Mesendoderm (in vitro differentiated cells): ENCODE measurements around the gene PTGDS.
"Not testable (repeated sequence)": the region's sequence is repeated elsewhere in the genome, so short reads cannot be mapped to it uniquely, and the experiment has no call there.

Source experiments
- DNase-seq: peaks from one replicate; pipeline ENCODE4 v3.0.0; 2013
- H2AK5ac ChIP-seq: 2 replicates; pipeline ENCODE4 v1.6.1; 2013; ENCODE audit warnings: low read length, inconsistent platforms
- H2BK120ac ChIP-seq: 2 replicates; pipeline ENCODE4 v1.6.1; 2013; ENCODE audit warnings: low read depth, mild to moderate bottlenecking, low read length, moderate library complexity, mixed read lengths
- H2BK15ac ChIP-seq: replicated peaks from 2 replicates; pipeline ENCODE4 v1.6.1; 2013; ENCODE audit warnings: low read depth, mild to moderate bottlenecking, moderate library complexity
- H2BK5ac ChIP-seq: 2 replicates; pipeline ENCODE4 v1.6.1; 2013; ENCODE audit warnings: low read length, inconsistent platforms
- H3K18ac ChIP-seq: 2 replicates; pipeline ENCODE4 v1.6.1; 2013; ENCODE audit warnings: mild to moderate bottlenecking, low read length, mixed read lengths
- H3K23ac ChIP-seq: one replicate; pipeline ENCODE4 v1.6.1; 2013; ENCODE audit warnings: low read length
- H3K27ac ChIP-seq: 2 replicates; pipeline ENCODE4 v1.5.1; 2013; ENCODE audit warnings: low read depth, mild to moderate bottlenecking, inconsistent platforms, low read length, moderate library complexity
- H3K27me3 ChIP-seq: 2 replicates; pipeline ENCODE4 v1.6.1; 2013; ENCODE audit warnings: low read length, control low read depth, mild to moderate bottlenecking, inconsistent platforms; ENCODE audit not compliant: insufficient read depth, poor library complexity
- H3K36me3 ChIP-seq: 2 replicates; pipeline ENCODE4 v1.6.1; 2013; ENCODE audit warnings: low read length, inconsistent platforms; ENCODE audit not compliant: control insufficient read depth, insufficient read depth
- H3K4ac ChIP-seq: one replicate; pipeline ENCODE4 v1.6.1; 2013; ENCODE audit warnings: low read depth, mild to moderate bottlenecking, low read length, moderate library complexity
- H3K4me1 ChIP-seq: 2 replicates; pipeline ENCODE4 v1.6.1; 2013; ENCODE audit warnings: low read depth, low read length, inconsistent platforms; ENCODE audit not compliant: control insufficient read depth
- H3K4me2 ChIP-seq: 2 replicates; pipeline ENCODE4 v1.6.1; 2013; ENCODE audit warnings: low read length
- H3K4me3 ChIP-seq: 2 replicates; pipeline ENCODE4 v1.5.1; 2013; ENCODE audit warnings: mild to moderate bottlenecking, low read length
- H3K56ac ChIP-seq: one replicate; pipeline ENCODE4 v1.6.1; 2013; ENCODE audit warnings: low read length
- H3K79me1 ChIP-seq: 2 replicates; pipeline ENCODE4 v1.6.1; 2013; ENCODE audit warnings: low read length, inconsistent platforms
- H3K79me2 ChIP-seq: 2 replicates; pipeline ENCODE4 v1.6.1; 2013; ENCODE audit warnings: mild to moderate bottlenecking, low read length; ENCODE audit not compliant: control insufficient read depth, insufficient read depth
- H3K9ac ChIP-seq: 2 replicates; pipeline ENCODE4 v1.6.1; 2013; ENCODE audit warnings: low read length, inconsistent platforms
- H4K5ac ChIP-seq: one replicate; pipeline ENCODE4 v1.6.1; 2013; ENCODE audit warnings: low read length
- H4K8ac ChIP-seq: one replicate; pipeline ENCODE4 v1.6.1; 2013; ENCODE audit warnings: low read depth, mild to moderate bottlenecking, control low read depth, low read length, moderate library complexity
- WGBS: extraction: QIAGEN DNeasy Blood & Tissue Kit; methylation state at CpG from one replicate; pipeline ENCODE4 v1.1.7; 2013; ENCODE audit warnings: low lambda C conversion rate, missing lambda C conversion rate; ENCODE audit not compliant: insufficient coverage; ENCODE audit errors: extremely low coverage; 5-methylcytosine and 5-hydroxymethylcytosine counted together

The PTGDS gene

DNA sequence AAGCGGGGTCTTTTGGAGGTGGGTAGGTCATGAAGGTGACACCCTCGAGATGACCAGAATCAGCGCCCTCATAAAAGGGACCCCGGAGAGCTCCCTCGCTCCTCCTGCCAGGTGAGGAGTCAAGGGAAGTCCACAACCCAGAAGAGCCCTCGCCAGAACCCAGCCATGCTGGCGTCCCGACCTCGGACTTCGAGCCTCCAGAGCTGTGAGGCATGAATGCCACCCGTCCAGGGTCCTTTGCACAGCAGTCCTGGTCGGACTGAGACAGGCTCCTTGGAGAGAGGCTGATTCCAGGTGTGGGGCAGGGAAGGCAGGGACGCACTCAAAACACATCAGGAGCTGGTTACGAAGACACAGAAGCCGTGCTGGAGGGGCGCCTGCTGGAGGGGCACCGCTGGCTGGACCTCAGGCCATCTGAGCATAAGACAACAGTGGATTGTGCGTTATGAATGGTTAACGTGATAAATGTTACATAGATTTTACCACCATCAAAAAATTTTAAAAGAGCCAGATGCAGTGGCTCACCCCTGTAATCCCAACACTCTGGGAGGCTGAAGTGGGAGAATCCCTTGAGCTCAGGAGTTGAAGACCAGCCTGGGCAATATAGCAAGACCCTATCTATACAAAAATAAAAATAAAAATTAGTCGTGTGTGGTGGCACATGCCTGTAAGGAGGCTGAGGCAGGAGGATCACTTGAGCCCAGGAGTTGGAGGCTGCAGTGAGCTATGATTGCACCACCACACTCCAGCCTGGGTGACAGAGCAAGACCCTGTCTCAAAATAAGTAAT lies 24.7 kb downstream of the PTGDS start:
- H4K8ac ChIP-seq: no peak overlapping the region
- no peak overlapping the region for H2BK5ac ChIP-seq
- no peak overlapping the region for H2BK15ac ChIP-seq
- no peak overlapping the region for H4K5ac ChIP-seq
- H3K23ac ChIP-seq: no peak overlapping the region
- WGBS: no CpG with 5 or more reads among the region's 20 CpGs
- no peak overlapping the region for H3K27ac ChIP-seq
- H3K4me1 ChIP-seq: peaks cover 3% of the 10 kb centered on the region
- H3K79me2 ChIP-seq: no peaks in the 10 kb centered on the region
- H3K4me2 ChIP-seq: no peak overlapping the region
- H3K56ac ChIP-seq: no peak overlapping the region
- H2BK120ac ChIP-seq: no peak overlapping the region
- no peaks in the 10 kb centered on the region for H3K79me1 ChIP-seq
- no peak overlapping the region for H2AK5ac ChIP-seq
- H3K36me3 ChIP-seq: no peaks in the 10 kb centered on the region
- no peak overlapping the region for H3K18ac ChIP-seq
- no peak overlapping the region for H3K9ac ChIP-seq
- H3K4me3 ChIP-seq: no peak overlapping the region
- no peaks in the 10 kb centered on the region for H3K27me3 ChIP-seq
- no peak overlapping the region for H3K4ac ChIP-seq
- no peak for DNase-seq

DNA sequence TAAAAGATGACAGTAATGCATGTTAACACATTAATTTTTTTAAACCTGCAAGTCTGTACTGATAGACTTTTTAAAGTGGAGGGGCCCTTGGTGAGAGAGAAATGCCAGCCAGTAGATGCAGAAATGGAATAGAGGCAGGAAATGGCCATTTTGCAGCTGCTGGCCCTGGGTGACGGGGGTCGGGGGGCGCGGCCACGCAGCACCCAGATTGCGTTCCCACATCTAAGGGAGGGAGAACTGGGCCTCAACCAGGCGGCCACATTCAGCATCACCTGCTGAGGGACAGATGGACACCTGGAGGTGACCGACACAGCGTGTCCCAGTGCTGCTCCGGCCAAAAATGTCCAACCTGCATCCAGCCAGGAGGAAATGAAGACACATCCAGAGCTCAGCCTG lies 25.3 kb downstream of the PTGDS start:
- Histone ChIP-seq H3K36me3 (no peaks in the 10 kb centered on the region), H3K4me1 (no peaks in the 10 kb centered on the region), H3K23ac (no peak overlapping the region), H3K79me2 (no peaks in the 10 kb centered on the region), H3K27me3 (no peaks in the 10 kb centered on the region), H3K56ac (no peak overlapping the region), H4K5ac (no peak overlapping the region), H2AK5ac (no peak overlapping the region), H2BK5ac (no peak overlapping the region), H3K79me1 (no peaks in the 10 kb centered on the region), H3K18ac (no peak overlapping the region), H3K4me2 (no peak overlapping the region), H3K4me3 (no peak overlapping the region), H2BK15ac (no peak overlapping the region), H3K27ac (no peak overlapping the region), H3K4ac (no peak overlapping the region), H3K9ac (no peak overlapping the region), H4K8ac (no peak overlapping the region), H2BK120ac (no peak overlapping the region)
- DNase-seq: no peak
- WGBS: no CpG with 5 or more reads among the region's 10 CpGs

DNA sequence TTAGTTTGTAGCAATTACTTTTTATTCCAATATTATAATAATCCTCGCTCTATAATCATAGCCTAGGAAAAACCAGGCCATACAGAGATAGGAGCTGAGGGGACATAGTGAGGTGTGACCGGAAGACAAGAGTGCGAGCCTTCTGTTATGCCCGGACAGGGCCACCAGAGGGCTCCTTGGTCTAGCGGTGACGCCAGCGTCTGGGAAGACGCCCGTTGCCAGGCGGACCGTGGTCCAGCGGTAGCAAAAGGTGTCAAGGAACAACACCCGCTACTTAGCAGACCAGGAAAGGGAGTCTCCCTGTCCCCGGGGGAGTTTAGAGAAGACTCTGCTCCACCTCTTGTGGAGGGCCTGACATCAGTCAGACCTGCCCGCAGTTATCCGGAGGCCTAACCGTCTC lies 27.0 kb downstream of the PTGDS start:
- not testable (repeated sequence) for H3K56ac ChIP-seq, H3K79me2 ChIP-seq, H3K27ac ChIP-seq, H3K18ac ChIP-seq, H3K9ac ChIP-seq, H4K5ac ChIP-seq, H3K4me2 ChIP-seq, H3K79me1 ChIP-seq, DNase-seq, H3K4me1 ChIP-seq, H2BK120ac ChIP-seq, H3K36me3 ChIP-seq, H3K4ac ChIP-seq, H2AK5ac ChIP-seq, H2BK15ac ChIP-seq, H3K4me3 ChIP-seq, H3K27me3 ChIP-seq, H4K8ac ChIP-seq, H3K23ac ChIP-seq, H2BK5ac ChIP-seq
- no CpG with 5 or more reads among the region's 17 CpGs for WGBS

DNA sequence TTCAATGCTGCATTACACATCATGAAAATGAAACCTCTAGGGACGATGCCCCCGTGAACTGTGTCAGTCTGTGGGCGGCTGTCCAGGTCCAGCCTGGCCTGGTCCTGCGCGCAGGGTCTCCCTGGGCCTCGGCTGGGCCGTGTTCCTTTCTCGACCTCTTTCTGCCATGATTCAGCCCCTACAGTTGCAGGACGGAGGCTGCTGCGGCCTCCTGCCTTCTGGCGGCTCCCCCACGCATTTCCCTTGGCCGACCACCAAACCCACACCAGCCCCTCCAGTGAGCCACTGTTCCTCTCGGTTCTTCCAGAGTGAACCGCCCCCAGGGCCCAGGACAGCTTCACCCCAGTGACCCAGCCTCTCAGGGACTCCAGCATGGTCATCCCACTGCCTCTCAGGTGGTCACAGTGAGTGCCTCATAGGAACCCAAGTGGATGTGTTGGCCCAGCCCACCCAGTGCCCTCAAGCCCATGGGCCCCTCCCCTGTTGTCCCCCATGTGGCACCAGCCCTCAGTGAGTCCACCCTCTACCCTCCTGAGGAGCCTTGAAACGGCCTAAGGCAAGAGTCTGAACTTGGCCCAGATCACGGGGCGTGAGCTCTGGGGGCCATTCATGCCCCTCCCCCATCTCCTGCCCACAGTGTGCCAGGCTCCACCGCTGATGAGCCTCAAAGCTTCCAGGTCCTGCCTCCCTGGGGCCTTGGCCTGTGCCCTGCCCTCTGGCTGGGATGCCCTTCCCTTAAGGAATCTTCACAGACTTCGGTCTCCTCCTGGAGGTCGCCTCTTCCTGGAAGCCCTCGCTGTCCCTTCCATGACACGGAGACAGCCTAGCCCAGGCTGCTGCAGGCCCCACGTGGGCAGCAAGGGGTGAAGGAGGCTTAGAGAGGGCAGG lies 29.1 kb downstream of the PTGDS start:
- H3K4ac ChIP-seq: no peak overlapping the region
- H2BK120ac ChIP-seq: no peak overlapping the region
- H3K18ac ChIP-seq: no peak overlapping the region
- H3K23ac ChIP-seq: no peak overlapping the region
- no peaks in the 10 kb centered on the region for H3K36me3 ChIP-seq
- no peaks in the 10 kb centered on the region for H3K27me3 ChIP-seq
- no peak overlapping the region for H4K8ac ChIP-seq
- no peaks in the 10 kb centered on the region for H3K4me1 ChIP-seq
- no peak overlapping the region for H2AK5ac ChIP-seq
- no peak overlapping the region for H2BK15ac ChIP-seq
- H3K27ac ChIP-seq: no peak overlapping the region
- no peak overlapping the region for H3K9ac ChIP-seq
- no peaks in the 10 kb centered on the region for H3K79me1 ChIP-seq
- no peak for DNase-seq
- no CpG with 5 or more reads among the region's 24 CpGs for WGBS
- H3K4me3 ChIP-seq: no peak overlapping the region
- no peak overlapping the region for H2BK5ac ChIP-seq
- H3K79me2 ChIP-seq: no peaks in the 10 kb centered on the region
- no peak overlapping the region for H4K5ac ChIP-seq
- no peak overlapping the region for H3K4me2 ChIP-seq
- no peak overlapping the region for H3K56ac ChIP-seq

DNA sequence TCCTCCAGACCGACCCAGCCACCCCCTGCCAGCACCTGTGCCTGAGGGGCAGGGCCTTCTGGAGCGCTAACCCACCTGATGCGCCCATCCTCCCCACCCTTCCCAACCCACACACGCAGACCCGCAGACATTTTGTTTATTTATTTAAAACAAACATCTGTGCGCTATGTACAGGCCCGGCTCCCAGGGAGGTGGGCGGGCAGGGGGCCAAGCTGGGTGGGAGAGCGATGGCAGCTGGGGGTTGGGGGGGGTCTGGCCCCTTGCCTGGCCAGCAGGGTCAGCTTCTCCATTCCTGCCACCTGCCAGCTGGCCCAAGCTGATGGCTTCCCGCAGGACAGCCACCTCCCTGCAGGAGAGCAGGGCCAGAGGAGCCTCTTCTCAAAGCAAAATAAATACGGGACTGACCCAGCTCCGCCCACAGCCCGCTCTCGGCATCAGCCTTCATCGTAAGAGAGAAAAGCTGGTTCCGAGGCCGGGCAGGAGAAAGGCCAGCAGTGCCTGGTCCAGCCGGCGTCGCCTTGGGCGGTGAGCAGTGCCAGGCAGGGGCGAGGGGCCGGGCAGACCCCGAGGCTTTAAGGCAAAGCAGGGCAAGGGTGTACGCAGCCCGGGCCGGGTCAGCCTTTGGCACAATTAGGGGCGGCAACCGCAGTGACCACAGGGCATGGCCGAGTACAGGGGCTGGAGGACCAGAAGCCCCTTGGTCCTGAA lies 30.0 kb downstream of the PTGDS start:
- Histone ChIP-seq H3K9ac (no peak overlapping the region), H3K27ac (no peak overlapping the region), H3K4me1 (no peaks in the 10 kb centered on the region), H4K8ac (no peak overlapping the region), H3K23ac (no peak overlapping the region), H3K4me3 (no peak overlapping the region), H3K36me3 (no peaks in the 10 kb centered on the region), H2BK5ac (no peak overlapping the region), H2AK5ac (no peak overlapping the region), H3K79me2 (no peaks in the 10 kb centered on the region), H2BK120ac (no peak overlapping the region), H3K4ac (no peak overlapping the region), H3K4me2 (no peak overlapping the region), H3K18ac (no peak overlapping the region), H2BK15ac (no peak overlapping the region), H3K56ac (no peak overlapping the region), H4K5ac (no peak overlapping the region), H3K79me1 (no peaks in the 10 kb centered on the region), H3K27me3 (no peaks in the 10 kb centered on the region)
- no CpG with 5 or more reads among the region's 30 CpGs for WGBS
- DNase-seq: no peak
